Measurements from ENCODE around the gene MBOAT2.
"Not testable (repeated sequence)": the region's sequence is repeated elsewhere in the genome, so short reads cannot be mapped to it uniquely, and the experiment has no call there.

The MBOAT2 gene

GRCh38 chr2:8918412-8918811 lies 85.1 kb downstream of the MBOAT2 start:
- no peak for TF ChIP-seq CTCF (IDR thresholded peaks at IDR 0.05; ENCODE audit: low read depth, low read length)
- no peaks in the 10 kb centered on the region for H3K27me3 ChIP-seq
- H3K4me3 ChIP-seq (ENCODE audit: low read depth, low read length), result no peak overlapping the region
- no peaks in the 10 kb centered on the region for H3K36me3 ChIP-seq
- no peaks in the 10 kb centered on the region for H3K4me1 ChIP-seq
- no peak for DNase-seq
- no peaks in the 10 kb centered on the region for H3K9me3 ChIP-seq

- H3K9me3 ChIP-seq, result no peaks in the 10 kb centered on the region
- no peak for DNase-seq
- no peak for TF ChIP-seq CTCF (IDR thresholded peaks at IDR 0.05; ENCODE audit: low read depth, low read length)
- H3K27me3 ChIP-seq, result no peaks in the 10 kb centered on the region
- H3K4me3 ChIP-seq (ENCODE audit: low read depth, low read length), result no peak overlapping the region
- no peaks in the 10 kb centered on the region for H3K4me1 ChIP-seq
- no peaks in the 10 kb centered on the region for H3K36me3 ChIP-seq
Observed at GRCh38 chr2:8915941-8916340, 87.5 kb downstream of the MBOAT2 start.

GRCh38 chr2:8913767-8914166 lies 89.7 kb downstream of the MBOAT2 start:
- DNase-seq; H3K9me3 ChIP-seq; H3K4me3 ChIP-seq (ENCODE audit: low read depth, low read length); H3K27me3 ChIP-seq; H3K4me1 ChIP-seq; H3K36me3 ChIP-seq: not testable (repeated sequence)

GRCh38 chr2:8907764-8908288 lies 95.7 kb downstream of the MBOAT2 start:
- H3K27me3 ChIP-seq, result no peaks in the 10 kb centered on the region
- H3K9me3 ChIP-seq, result no peaks in the 10 kb centered on the region
- peaks cover 2% of the 10 kb centered on the region; the same call in 1 of the 2 replicates for H3K36me3 ChIP-seq
- TF ChIP-seq CTCF (IDR thresholded peaks at IDR 0.05; ENCODE audit: low read depth, low read length), result no peak
- no peaks in the 10 kb centered on the region for H3K4me1 ChIP-seq
- no peak for DNase-seq
- no peak overlapping the region for H3K4me3 ChIP-seq (ENCODE audit: low read depth, low read length)

- H3K36me3 ChIP-seq; H3K4me1 ChIP-seq; H3K4me3 ChIP-seq (ENCODE audit: low read depth, low read length); H3K9me3 ChIP-seq; H3K27me3 ChIP-seq; DNase-seq: not testable (repeated sequence)
Observed at GRCh38 chr2:8903924-8904323, 99.6 kb downstream of the MBOAT2 start.

GRCh38 chr2:8902757-8903156 lies 100.7 kb downstream of the MBOAT2 start:
- H3K9me3 ChIP-seq; H3K36me3 ChIP-seq; H3K4me3 ChIP-seq (ENCODE audit: low read depth, low read length); H3K4me1 ChIP-seq; H3K27me3 ChIP-seq; DNase-seq: not testable (repeated sequence)

GRCh38 chr2:8897206-8897605 lies 106.3 kb downstream of the MBOAT2 start:
- not testable (repeated sequence) for H3K4me1 ChIP-seq, DNase-seq

GRCh38 chr2:8896671-8897070 lies 106.8 kb downstream of the MBOAT2 start:
- H3K9me3 ChIP-seq; H3K36me3 ChIP-seq; DNase-seq; H3K4me3 ChIP-seq (ENCODE audit: low read depth, low read length); H3K4me1 ChIP-seq; H3K27me3 ChIP-seq: not testable (repeated sequence)

More at GRCh38 chr2:8897206-8897605, 106.3 kb downstream of the MBOAT2 start:
- not testable (repeated sequence) for H3K27me3 ChIP-seq; H3K9me3 ChIP-seq; H3K36me3 ChIP-seq; H3K4me3 ChIP-seq (ENCODE audit: low read depth, low read length)

GRCh38 chr2:8895087-8895912 lies 108.2 kb downstream of the MBOAT2 start:
- H3K4me3 ChIP-seq (ENCODE audit: low read depth, low read length); DNase-seq; H3K36me3 ChIP-seq; H3K9me3 ChIP-seq; H3K4me1 ChIP-seq; H3K27me3 ChIP-seq: not testable (repeated sequence)
